ENCODE results near the gene KNG1. TPM values are rescaled to one million over a fixed set of nuclear protein-coding genes. Genes with fewer than 3 reads are reported as not detected.

The KNG1 gene
- total and polyA plus RNA-seq, 2 of the 8 experiments (the other 6 are each of a cell fraction or from before 2014, with no cell fraction given), result 0.05 TPM; not detected in 1

DNA sequence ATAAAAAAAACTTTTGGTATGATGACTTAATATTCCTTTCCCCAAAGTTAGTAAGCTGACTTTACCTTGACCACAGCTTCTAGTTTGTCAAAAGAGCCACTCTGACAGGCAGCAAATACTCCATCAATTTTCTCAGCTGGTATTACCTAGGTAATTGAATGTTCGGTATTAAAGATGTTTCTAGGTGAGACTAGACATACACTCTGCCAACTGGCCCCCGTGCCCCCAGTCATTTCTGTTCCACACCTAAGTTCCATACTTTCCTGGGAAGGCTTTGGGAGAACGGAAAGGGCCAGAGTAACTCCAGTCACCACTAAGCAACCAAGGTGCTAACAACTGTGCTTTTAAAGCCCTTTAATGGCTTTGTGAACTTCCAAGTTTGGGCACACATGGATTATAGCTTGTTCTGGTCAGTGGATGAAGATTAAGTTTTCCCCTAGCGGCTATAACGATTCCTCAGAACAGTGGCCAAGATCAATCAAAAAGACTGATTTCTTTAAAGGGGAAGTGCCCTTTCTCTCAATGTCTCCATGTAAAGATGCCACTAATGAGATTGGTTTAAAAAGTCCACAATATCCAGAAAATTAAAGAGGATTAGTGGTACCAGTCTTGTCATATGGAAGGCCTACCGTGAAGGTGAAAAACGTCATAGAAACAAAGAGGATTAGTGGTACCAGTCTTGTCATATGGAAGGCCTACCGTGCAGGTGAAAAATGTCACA, 73.3 kb downstream of the KNG1 start:
- FAIRE-seq (peak; percentile 45), DNase-seq (ENCODE audit: low read depth in 1 of 2, low spot score in 2 of 2) (no peak)
- Histone ChIP-seq H4K8ac (ENCODE audit: extremely low read depth, insufficient read depth, low read length) (no peak overlapping the region), H3K4me1 (replicated peaks in 1 of 4; ENCODE audit: control insufficient read depth in 3 of 4, insufficient read depth in 4 of 4, low read length in 3 of 4) (peaks cover 0 to 2% (median 0%) of the 10 kb centered on the region in 4 experiments; a peak in 2 of 7 replicates), H2AK5ac (ENCODE audit: low read depth, low read length) (no peak overlapping the region), H4K91ac (replicated peaks; ENCODE audit: insufficient read length, low read length) (no peak overlapping the region), H2BK15ac (ENCODE audit: low read length) (no peak overlapping the region), H3K4me3 (ENCODE audit: extremely low read depth in 1 of 4, insufficient read depth in 2 of 4, low read depth in 3 of 4, low read length in 4 of 4) (no peak overlapping the region), H2BK5ac (ENCODE audit: low read depth, low read length) (no peak overlapping the region), H3K9me3 (ENCODE audit: insufficient read depth in 2 of 2, low read depth in 1 of 2, low read length in 1 of 2) (no peaks in the 10 kb centered on the region), H3K27me3 (replicated peaks in 1 of 4; ENCODE audit: control insufficient read depth in 3 of 4, extremely low read depth in 1 of 4, insufficient read depth in 3 of 4, low read length in 3 of 4) (no peaks in the 10 kb centered on the region), H2AFZ (ENCODE audit: low read length) (no peak overlapping the region), H3K23ac (ENCODE audit: insufficient read length) (no peak overlapping the region), H2BK120ac (replicated peaks; ENCODE audit: low read depth, low read length) (no peak overlapping the region), H3K4ac (replicated peaks; ENCODE audit: insufficient read length, low read depth, low read length) (no peak overlapping the region), H3K9ac (replicated peaks in 1 of 4; ENCODE audit: extremely low read depth in 1 of 4, low read depth in 3 of 4, low read length in 3 of 4) (no peak overlapping the region), H3K18ac (ENCODE audit: extremely low read depth, low read length) (no peak overlapping the region), H2BK12ac (ENCODE audit: low read depth, low read length) (no peak overlapping the region), H3K27ac (ENCODE audit: low read depth, low read length) (no peak overlapping the region), H3K14ac (ENCODE audit: insufficient read length) (no peak overlapping the region), H3K79me2 (ENCODE audit: control insufficient read depth in 1 of 2, insufficient read depth in 2 of 2, low read length in 2 of 2) (peaks cover 0 to 25% of the 10 kb centered on the region in 2 experiments), H4K5ac (ENCODE audit: insufficient read length, low read depth, low read length) (no peak overlapping the region), H4K20me1 (replicated peaks in 1 of 2; ENCODE audit: control insufficient read depth in 1 of 2, insufficient read depth in 2 of 2, low read length in 2 of 2) (peaks cover 15 to 16% of the 10 kb centered on the region in 2 experiments), H3K79me1 (ENCODE audit: low read depth, low read length) (no peaks in the 10 kb centered on the region), H3K36me3 (ENCODE audit: control insufficient read depth in 2 of 4, insufficient read depth in 4 of 4, low read length in 3 of 4) (peaks cover 39 to 93% (median 77%) of the 10 kb centered on the region in 4 experiments), H2BK20ac (ENCODE audit: low read length) (no peak overlapping the region), H3K4me2 (ENCODE audit: insufficient read depth in 1 of 2, low read depth in 2 of 2, low read length in 2 of 2) (no peak overlapping the region), H3K23me2 (ENCODE audit: low read depth, low read length) (0 out of 2 replicates have a peak, but pooled peaks cover 3% of the 10 kb centered on the region), H3K56ac (replicated peaks; ENCODE audit: insufficient read length, low read depth, low read length) (no peak overlapping the region)
- ChIA-PET CTCF (ENCODE audit: partially characterized antibody) (interaction anchor here (0.6 to 1.6 kb wide), 2 partner anchors 101 to 201 kb away, joined by 3 to 7 read pairs; no protein-coding TSS in a partner anchor), POLR2A (ENCODE audit: partially characterized antibody) (interaction anchor here (0.7 to 7.6 kb wide), 29 partner anchors 6 to 857 kb away, joined by 3 to 166 read pairs (median 4); partner anchors contain the start of genes CRYGS, DNAJB11, EIF4A2 and RFC4)
- WGBS, 2 experiments (ENCODE audit: extremely low coverage in 1 of 2, insufficient coverage in 1 of 2, insufficient read length in 1 of 2, insufficient replicate concordance in 2 of 2, low coverage in 1 of 2, low lambda C conversion rate in 2 of 2, missing lambda C conversion rate in 1 of 2), result 88% methylated on average over 8 of the region's 8 CpGs; no CpG with 5 or more reads in 1 of the 2 experiments
- TF ChIP-seq ASH2L (IDR thresholded peaks at IDR 0.05; ENCODE audit: low read length) (no peak), PHF8 (conservative IDR thresholded peaks at IDR 0.05; ENCODE audit: low read depth, low read length) (no peak), CEBPB (IDR thresholded peaks at IDR 0.05; ENCODE audit: low read depth, low read length) (no peak), HDAC6 (IDR thresholded peaks at IDR 0.05; ENCODE audit: low read depth, low read length) (no peak), CREB1 (IDR thresholded peaks at IDR 0.05) (no peak), KDM4A (IDR thresholded peaks at IDR 0.05; ENCODE audit: low read depth, low read length, severe bottlenecking) (no peak), POU5F1 (IDR thresholded peaks at IDR 0.05; ENCODE audit: low read depth, low read length) (no peak), CBX8 (IDR thresholded peaks at IDR 0.05; ENCODE audit: borderline replicate concordance, low read depth, low read length) (no peak), TAF1 (IDR thresholded peaks at IDR 0.05; ENCODE audit: low read depth, low read length) (peak; percentile 54), CHD2 (IDR thresholded peaks at IDR 0.05; ENCODE audit: low read length) (peak; percentile 61; the same call in 1 of the 2 replicates)
- TF ChIP-seq, protein P1, sequence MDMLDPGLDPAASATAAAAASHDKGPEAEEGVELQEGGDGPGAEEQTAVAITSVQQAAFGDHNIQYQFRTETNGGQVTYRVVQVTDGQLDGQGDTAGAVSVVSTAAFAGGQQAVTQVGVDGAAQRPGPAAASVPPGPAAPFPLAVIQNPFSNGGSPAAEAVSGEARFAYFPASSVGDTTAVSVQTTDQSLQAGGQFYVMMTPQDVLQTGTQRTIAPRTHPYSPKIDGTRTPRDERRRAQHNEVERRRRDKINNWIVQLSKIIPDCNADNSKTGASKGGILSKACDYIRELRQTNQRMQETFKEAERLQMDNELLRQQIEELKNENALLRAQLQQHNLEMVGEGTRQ (IDR thresholded peaks at IDR 0.05; ENCODE audit: low read length), result no peak

Measured in H1 (cell line).